Urinary bladder (tissue), 4 donors: Measurements from ENCODE around the gene IRF8. TPM values are rescaled to one million over a fixed set of nuclear protein-coding genes. Genes with fewer than 3 reads are reported as not detected.
A peak's percentile ranks its signal among the peaks of the same experiment; 100 is the strongest.

ENCODE experiments used
- DNase-seq: peaks from one replicate; pipeline ENCODE4 v3.0.0-alpha.2; 2015; ENCODE audit errors: extremely low spot score
- H3K27ac ChIP-seq: one replicate; pipeline ENCODE4 v1.5.1; 2013; ENCODE audit warnings: low read depth, mild to moderate bottlenecking, moderate library complexity
- H3K36me3 ChIP-seq: one replicate; pipeline ENCODE4 v1.6.1; 2013; ENCODE audit warnings: mild to moderate bottlenecking, moderate library complexity; ENCODE audit not compliant: insufficient read depth
- H3K4me1 ChIP-seq: one replicate; pipeline ENCODE4 v1.6.1; 2013; ENCODE audit warnings: mild to moderate bottlenecking, moderate library complexity; ENCODE audit not compliant: insufficient read depth
- H3K4me3 ChIP-seq: one replicate; pipeline ENCODE4 v1.5.1; 2013; ENCODE audit warnings: low read depth, low read length
- WGBS: extraction: QIAGEN DNeasy Blood & Tissue Kit; methylation state at CpG from one replicate; pipeline ENCODE4 v1.1.7; 2013; 5-methylcytosine and 5-hydroxymethylcytosine counted together
- polyA plus RNA-seq: library from polyadenylated mRNA; stranded (reverse); fragments of 200-250 nt; gene quantifications from one replicate; pipeline ENCODE4 v1.2.3, GENCODE V29; 2013
- total RNA-seq: library from RNA; depleted of rRNA; stranded (reverse); fragments of >200 nt; gene quantifications from one replicate; pipeline ENCODE4 v1.2.3, GENCODE V29; 2014
- donor health status: healthy with polysubstance abuse.
- donor health status: healthy.

Gene IRF8
- total and polyA plus RNA-seq, 2 donors: 7.3 to 20.6 TPM

DNA sequence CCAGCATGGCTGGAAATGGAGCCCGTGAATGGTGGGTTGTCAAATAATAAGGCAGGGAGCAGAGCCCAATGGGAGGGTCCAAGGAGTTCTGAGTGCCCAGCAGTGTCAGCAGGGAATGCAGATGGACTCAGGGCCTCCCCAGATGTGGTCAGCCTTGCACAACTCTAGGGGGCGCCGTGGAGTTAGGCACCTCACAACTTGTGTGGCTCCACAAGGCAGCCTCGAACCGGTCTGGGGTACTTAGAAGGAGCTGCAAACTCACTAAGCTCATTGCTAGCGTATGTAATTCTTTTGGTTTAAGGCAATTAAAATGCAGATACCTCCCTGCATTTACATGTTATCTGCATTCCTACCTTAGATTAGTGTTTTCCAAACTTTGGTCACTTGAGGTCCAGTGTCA, 18.1 kb downstream of the IRF8 start:
- no peak for DNase-seq
- WGBS: 86% methylated on average over 6 of the region's 6 CpGs
- Histone ChIP-seq H3K36me3 (no peaks in the 10 kb centered on the region), H3K27ac (no peak overlapping the region), H3K4me1 (no peaks in the 10 kb centered on the region), H3K4me3 (no peak overlapping the region)

GRCh38 chr16:85917959-85918358, 19.0 kb downstream of the IRF8 start:
- no peak for DNase-seq
- Histone ChIP-seq H3K36me3 (no peaks in the 10 kb centered on the region), H3K27ac (no peak overlapping the region), H3K4me3 (no peak overlapping the region), H3K4me1 (no peaks in the 10 kb centered on the region)
- WGBS: 82% methylated on average over 6 of the region's 6 CpGs

DNA sequence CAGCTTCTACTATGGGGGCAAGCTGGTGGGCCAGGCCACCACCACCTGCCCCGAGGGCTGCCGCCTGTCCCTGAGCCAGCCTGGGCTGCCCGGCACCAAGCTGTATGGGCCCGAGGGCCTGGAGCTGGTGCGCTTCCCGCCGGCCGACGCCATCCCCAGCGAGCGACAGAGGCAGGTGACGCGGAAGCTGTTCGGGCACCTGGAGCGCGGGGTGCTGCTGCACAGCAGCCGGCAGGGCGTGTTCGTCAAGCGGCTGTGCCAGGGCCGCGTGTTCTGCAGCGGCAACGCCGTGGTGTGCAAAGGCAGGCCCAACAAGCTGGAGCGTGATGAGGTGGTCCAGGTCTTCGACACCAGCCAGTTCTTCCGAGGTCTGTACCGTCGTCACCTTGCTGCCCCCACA, 19.5 kb downstream of the IRF8 start:
- no peak for DNase-seq
- H3K4me1 ChIP-seq: no peaks in the 10 kb centered on the region
- no peak overlapping the region for H3K4me3 ChIP-seq
- no peaks in the 10 kb centered on the region for H3K36me3 ChIP-seq
- H3K27ac ChIP-seq: no peak overlapping the region
- WGBS: 97% methylated on average over 30 of the region's 30 CpGs

GRCh38 chr16:85919271-85920267, 20.6 kb downstream of the IRF8 start:
- H3K4me3 ChIP-seq: no peak overlapping the region
- H3K36me3 ChIP-seq: no peaks in the 10 kb centered on the region
- no peaks in the 10 kb centered on the region for H3K4me1 ChIP-seq
- no peak overlapping the region for H3K27ac ChIP-seq
- DNase-seq: no peak
- 93% methylated on average over 29 of the region's 29 CpGs for WGBS

- Histone ChIP-seq H3K36me3 (no peaks in the 10 kb centered on the region), H3K4me1 (no peaks in the 10 kb centered on the region), H3K4me3 (no peak overlapping the region), H3K27ac (no peak overlapping the region)
- DNase-seq: no peak
- 95% methylated on average over 14 of the region's 14 CpGs for WGBS
Measured at GRCh38 chr16:85921026-85921425, 22.1 kb downstream of the IRF8 start.

DNA sequence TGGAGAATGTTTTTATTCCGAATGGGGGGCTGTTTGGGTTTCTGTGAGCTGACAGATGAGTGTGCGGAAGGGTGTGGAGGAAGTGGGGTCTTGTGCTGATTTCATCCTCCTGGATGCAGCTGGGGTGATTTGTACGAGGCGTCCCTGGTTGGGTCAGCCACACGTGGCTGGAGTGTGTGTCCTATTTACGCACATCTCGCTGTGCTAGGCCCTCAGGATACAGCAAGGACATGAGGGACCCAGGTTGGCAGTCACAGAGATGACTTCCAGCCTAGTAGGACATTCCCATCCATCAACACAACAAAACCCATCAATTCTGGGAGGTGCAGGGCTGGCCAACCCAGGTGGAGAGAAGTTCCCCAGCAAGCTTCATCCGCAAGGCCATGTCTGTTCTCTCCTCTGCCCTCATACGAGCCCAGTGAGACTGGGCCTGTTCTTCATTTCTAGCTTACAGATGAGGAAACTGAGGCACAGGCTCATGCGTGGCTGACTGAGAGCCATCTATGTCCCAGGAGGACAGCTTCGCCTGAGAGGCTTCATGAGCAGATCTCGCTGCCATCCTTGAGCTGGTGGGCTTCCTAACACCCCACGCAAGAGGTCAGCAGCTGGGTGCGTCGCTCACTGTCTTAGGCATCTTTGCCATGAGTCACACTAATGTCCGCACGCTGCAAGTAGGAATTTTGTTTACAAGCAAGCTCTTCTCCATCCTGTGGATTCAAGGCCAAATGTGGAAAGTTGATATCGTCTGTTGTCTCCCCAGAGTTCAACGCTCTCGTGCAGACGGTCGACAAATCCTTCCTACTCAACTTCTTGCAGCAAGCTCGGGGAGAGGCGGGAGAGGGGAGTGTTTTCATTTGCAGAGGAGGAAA, 24.4 kb downstream of the IRF8 start:
- DNase-seq: no peak
- Histone ChIP-seq H3K36me3 (no peaks in the 10 kb centered on the region), H3K4me1 (no peaks in the 10 kb centered on the region), H3K27ac (peak overlapping the region; percentile 12), H3K4me3 (no peak overlapping the region)
- WGBS: 63% methylated on average over 24 of the region's 24 CpGs

DNA sequence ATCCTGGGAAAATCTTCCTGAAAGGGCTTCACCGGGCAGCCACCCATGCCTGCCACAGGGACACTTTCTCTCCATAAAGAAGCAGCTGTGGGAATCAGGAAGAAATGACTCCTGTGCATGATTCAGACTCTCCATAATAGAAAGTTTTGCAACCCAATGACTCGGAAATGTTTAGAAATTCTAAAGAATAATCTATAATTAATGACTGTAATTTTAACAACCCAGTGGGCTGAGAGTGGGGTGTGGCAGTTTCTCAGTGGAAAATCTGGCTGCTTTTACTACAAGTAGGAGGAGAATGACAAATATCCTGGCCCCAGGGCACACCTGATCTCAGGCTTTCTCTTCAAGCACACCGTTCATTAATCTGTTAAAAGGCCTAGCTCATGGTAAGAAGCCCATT, 25.7 kb downstream of the IRF8 start:
- 58% methylated on average over 3 of the region's 3 CpGs for WGBS
- H3K4me3 ChIP-seq: no peak overlapping the region
- H3K36me3 ChIP-seq: no peaks in the 10 kb centered on the region
- DNase-seq: no peak
- no peak overlapping the region for H3K27ac ChIP-seq
- no peaks in the 10 kb centered on the region for H3K4me1 ChIP-seq

DNA sequence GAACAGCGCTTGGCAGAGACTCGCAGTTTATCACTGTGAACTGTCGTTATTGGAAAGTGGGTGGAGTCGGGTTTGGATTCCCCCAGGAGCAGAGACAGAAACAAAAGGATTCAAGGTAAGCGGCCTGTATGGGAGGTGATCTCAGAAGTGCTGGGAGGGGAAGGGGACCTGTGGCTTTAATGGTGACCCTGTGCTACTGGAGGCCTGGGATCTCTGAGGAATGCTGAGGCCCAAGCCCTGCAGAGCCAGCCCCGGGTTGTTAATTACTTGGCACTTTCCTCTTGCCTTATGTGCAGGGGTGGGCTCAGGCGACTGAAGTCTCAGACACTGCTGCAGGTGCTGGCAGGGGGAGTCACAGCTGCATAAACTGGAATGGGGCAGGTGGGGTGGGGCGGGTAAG, 27.4 kb downstream of the IRF8 start:
- WGBS: 85% methylated on average over 8 of the region's 8 CpGs
- Histone ChIP-seq H3K36me3 (no peaks in the 10 kb centered on the region), H3K27ac (no peak overlapping the region), H3K4me1 (no peaks in the 10 kb centered on the region), H3K4me3 (no peak overlapping the region)
- DNase-seq: no peak

- H3K4me3 ChIP-seq: no peak overlapping the region
- no peaks in the 10 kb centered on the region for H3K4me1 ChIP-seq
- H3K36me3 ChIP-seq: no peaks in the 10 kb centered on the region
- no peak overlapping the region for H3K27ac ChIP-seq
- WGBS: 57% methylated on average over 16 of the region's 16 CpGs
- DNase-seq: no peak
Measured at GRCh38 chr16:85927371-85927770, 28.4 kb downstream of the IRF8 start.

DNA sequence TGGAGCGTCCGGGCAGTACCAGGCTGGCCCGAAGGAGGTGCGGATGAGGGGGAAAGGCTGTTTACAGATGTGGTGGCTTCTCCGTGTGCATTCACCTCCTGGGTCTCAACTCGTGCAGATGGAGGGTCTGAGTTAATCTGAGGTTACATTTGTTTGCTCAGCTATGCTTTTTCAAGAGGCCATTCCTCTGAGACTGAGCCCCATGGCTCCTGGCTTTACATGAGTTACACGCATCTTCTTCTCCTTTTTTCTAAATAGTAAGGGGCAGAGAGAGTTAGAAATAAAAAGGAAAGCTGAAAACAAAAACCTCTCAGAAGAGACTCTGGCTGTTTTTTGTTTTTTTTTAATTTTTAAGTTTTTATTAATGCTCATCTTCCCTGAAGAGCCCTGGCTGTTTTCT, 29.0 kb downstream of the IRF8 start:
- Histone ChIP-seq H3K36me3 (no peaks in the 10 kb centered on the region), H3K4me3 (no peak overlapping the region), H3K4me1 (no peaks in the 10 kb centered on the region), H3K27ac (no peak overlapping the region)
- WGBS: 48% methylated on average over 7 of the region's 7 CpGs
- DNase-seq: no peak

GRCh38 chr16:85928401-85928820, 29.4 kb downstream of the IRF8 start:
- H3K4me3 ChIP-seq: no peak overlapping the region
- no peak overlapping the region for H3K27ac ChIP-seq
- H3K36me3 ChIP-seq: no peaks in the 10 kb centered on the region
- WGBS: 28% methylated on average over 10 of the region's 10 CpGs
- no peaks in the 10 kb centered on the region for H3K4me1 ChIP-seq
- DNase-seq: peak; percentile 17

- no peaks in the 10 kb centered on the region for H3K36me3 ChIP-seq
- no peak overlapping the region for H3K4me3 ChIP-seq
- WGBS: 91% methylated on average over 16 of the region's 16 CpGs
- no peak for DNase-seq
- H3K4me1 ChIP-seq: no peaks in the 10 kb centered on the region
- no peak overlapping the region for H3K27ac ChIP-seq
Measured at GRCh38 chr16:85929259-85929721, 30.3 kb downstream of the IRF8 start.

DNA sequence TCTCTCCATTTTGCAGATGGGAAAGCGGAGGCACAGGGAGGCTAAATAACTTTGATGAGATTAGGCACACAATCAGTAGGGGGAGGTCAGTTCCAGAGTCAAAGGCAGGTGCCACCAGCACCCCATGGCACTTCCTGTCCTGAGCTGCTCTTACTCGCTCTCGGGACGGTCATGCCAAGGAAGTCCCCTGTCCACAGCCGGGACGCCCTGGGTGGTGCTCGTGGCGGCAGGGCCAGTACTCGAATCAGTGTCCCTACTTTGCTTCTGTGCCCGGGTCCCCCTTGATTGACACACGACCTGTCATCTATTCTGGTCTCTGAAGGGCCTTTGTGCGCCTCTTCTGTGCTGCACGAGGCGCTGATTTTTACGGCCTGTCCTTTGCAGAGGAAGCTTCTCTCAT, 31.3 kb downstream of the IRF8 start:
- Histone ChIP-seq H3K4me3 (no peak overlapping the region), H3K27ac (no peak overlapping the region), H3K4me1 (no peaks in the 10 kb centered on the region), H3K36me3 (no peaks in the 10 kb centered on the region)
- WGBS: 92% methylated on average over 15 of the region's 15 CpGs
- DNase-seq: no peak
